Measurements from ENCODE around the gene KIF12.
"Not testable (repeated sequence)": the region's sequence is repeated elsewhere in the genome, so short reads cannot be mapped to it uniquely, and the experiment has no call there.

The KIF12 gene

GRCh38 chr9:114060711-114061110 is 38.4 kb downstream of the KIF12 start:
- DNase-seq = no peak

GRCh38 chr9:114060070-114060469 is 39.0 kb downstream of the KIF12 start:
- no peak for DNase-seq

- DNase-seq = no peak
Measured at GRCh38 chr9:114059047-114059803, 39.9 kb downstream of the KIF12 start.

- no peak for DNase-seq
Measured at GRCh38 chr9:114058688-114059046, 40.4 kb downstream of the KIF12 start.

- no peak for DNase-seq
Measured at GRCh38 chr9:114057161-114057885, 41.8 kb downstream of the KIF12 start.

GRCh38 chr9:114056527-114056926 is 42.6 kb downstream of the KIF12 start:
- no peak for DNase-seq

GRCh38 chr9:114055894-114056293 is 43.2 kb downstream of the KIF12 start:
- no peak for DNase-seq

DNA sequence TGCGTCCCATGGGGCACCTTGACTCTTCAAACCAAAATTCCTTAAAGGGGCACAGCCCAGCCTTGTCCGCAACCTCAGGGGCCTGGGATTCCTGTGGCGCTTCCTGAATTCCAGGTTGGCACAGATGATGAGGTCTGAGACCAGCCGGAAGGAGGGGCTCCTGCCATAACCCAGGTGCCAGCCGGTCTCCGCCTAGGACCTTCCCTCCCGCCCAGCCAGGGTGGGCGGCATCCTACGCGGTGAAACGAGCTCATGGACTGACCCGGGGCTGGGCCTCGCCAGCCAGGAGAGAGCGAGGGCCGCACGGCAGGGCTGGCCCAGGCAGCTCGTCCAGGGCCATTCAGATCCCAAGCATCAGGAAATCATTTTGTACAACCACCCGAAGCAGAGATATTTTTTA is 44.0 kb downstream of the KIF12 start:
- DNase-seq = no peak

- no peak for DNase-seq
Measured at GRCh38 chr9:114054191-114054690, 44.9 kb downstream of the KIF12 start.

DNA sequence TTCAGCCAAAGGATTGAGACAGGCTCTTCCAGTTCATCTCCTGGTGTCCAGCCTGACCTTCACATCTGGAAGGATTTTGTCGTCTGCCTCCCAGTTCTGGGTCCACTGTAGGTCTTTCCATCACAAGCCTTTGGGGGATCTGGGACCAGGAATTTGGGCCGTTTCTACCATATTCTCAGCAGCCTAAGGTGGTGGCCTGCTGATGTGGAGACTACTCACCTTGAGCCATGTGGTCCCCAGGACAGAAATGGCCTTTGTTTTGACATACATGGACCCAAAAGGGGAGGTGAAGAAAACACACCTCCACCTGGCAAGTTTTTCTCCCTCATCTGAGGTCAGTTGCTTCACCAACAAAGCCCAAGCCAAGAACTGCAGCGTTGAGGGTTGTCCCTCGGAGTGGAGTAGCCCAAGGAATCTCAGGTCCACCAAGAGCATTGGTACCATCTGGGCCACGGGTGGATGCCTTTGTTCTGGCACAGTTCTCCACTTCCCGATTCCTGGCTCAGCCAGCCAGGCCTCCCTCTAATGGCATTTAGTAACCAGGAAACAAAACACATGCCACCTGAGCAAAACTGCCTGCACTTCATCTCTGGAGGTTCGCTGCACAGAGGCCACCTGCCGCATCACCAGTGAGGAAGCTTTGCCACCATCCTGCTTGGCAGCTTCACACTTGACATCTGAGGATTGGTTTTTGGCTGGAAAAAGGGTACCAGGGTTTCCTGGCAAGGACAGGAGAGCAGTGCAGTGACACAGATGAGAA is 45.7 kb downstream of the KIF12 start:
- no peak for DNase-seq

DNA sequence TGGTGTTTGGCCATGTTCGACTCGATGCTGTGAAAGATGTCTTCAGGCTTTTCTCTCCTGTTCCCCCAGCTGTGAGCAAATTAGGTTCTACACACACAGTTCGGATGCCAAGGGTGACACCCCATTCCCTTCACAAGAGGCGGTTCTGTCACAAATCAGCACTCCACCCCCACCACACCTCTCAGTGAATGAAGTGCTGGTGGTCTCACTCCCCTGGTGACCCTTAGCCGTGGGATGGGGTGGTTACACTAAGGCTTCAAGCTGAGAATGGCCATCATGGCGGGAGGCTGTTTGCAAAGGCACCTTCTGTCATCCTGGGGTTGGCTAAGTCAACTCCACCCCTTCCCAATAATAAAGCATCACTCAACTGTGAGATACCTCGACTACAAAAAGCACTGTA is 47.4 kb downstream of the KIF12 start:
- no peak for DNase-seq

DNA sequence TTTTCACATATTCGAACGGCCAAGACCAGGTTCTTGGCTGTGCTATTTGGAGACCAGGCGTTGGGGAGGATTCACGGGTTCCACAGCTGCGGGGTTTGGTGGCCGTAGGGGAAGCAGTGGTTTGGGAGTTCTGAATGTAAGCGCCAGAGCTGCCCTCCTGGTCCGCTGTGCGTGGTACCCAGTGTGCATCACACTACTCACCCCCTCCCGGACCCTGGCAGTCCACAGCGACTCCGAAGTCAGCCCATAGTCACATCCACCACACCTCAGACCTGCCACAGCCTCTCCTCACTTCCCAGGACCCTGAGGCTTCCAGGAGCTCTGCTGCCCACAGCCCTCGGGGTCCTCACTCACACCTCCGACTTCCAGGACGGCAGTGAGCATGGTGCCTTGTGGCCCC is 47.8 kb downstream of the KIF12 start:
- DNase-seq = no peak

DNA sequence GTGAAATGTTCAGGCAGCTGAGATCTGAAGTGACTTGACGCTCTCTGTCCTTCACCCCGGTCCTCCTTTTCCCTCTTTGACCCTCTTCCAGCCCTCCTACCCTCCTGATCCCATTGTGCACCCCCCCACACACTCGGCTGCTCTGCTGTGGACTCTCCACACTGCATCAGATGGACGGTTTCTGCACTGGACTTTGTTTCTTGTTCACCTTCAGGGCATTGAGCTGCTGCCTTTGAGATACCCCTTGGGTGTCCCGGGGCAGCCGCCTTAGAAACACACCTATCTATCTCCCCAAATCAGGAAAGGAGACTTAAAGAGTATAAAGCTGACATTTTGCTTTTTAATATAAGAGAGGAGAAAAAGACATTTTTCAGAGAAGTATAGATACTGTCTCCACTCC is 48.4 kb downstream of the KIF12 start:
- no peak for DNase-seq

GRCh38 chr9:114050226-114050568 is 48.9 kb downstream of the KIF12 start:
- no peak for DNase-seq

GRCh38 chr9:114049441-114050225 is 49.5 kb downstream of the KIF12 start:
- no peak for DNase-seq

DNA sequence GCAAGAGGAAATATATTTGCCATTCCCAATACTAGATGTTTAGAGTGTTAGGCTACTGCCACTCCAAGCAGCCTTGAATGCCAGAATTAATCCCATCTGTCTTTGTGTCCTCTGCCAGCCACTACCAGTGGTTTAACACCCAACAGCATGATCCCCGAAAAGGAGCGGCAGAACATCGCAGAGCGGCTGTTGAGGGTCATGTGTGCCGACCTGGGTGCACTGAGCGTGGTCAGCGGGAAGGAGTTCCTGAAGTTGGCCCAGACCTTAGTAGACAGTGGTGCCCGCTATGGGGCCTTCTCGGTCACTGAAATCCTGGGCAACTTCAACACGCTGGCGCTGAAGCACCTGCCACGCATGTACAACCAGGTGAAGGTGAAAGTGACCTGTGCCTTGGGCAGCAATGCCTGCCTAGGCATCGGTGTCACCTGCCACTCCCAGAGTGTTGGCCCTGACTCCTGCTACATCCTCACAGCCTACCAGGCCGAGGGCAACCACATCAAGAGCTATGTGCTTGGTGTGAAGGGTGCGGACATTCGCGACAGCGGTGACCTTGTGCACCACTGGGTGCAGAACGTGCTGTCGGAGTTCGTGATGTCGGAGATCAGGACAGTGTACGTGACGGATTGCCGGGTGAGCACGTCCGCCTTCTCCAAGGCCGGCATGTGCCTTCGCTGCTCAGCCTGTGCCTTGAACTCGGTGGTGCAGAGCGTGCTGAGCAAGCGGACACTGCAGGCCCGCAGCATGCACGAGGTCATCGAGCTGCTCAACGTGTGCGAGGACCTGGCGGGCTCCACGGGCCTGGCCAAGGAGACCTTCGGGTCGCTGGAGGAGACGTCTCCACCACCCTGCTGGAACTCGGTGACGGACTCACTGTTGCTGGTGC is 50.3 kb downstream of the KIF12 start:
- no peak for DNase-seq

GRCh38 chr9:114047717-114048116 is 51.4 kb downstream of the KIF12 start:
- peak; percentile 46 for DNase-seq

DNA sequence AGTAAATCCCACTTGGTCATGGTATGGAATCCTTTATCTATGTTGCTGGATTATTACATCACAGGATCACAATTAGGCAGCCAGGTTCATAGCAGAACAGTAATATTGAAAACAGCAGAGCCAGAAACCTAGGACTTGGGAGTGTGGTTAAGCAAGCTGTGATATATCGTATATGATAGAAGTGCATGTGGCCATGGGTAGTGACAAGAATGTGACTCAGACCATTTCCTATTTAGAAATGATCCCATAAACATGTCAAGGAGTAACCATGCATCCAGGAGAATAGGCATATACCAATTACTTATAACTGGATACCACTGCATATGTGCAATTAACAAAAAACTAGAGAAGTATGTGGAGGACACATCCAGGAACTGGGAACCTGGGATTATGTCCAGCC is 52.2 kb downstream of the KIF12 start:
- no peak for DNase-seq

- no peak for DNase-seq
Measured at GRCh38 chr9:114046237-114046755, 52.8 kb downstream of the KIF12 start.

DNA sequence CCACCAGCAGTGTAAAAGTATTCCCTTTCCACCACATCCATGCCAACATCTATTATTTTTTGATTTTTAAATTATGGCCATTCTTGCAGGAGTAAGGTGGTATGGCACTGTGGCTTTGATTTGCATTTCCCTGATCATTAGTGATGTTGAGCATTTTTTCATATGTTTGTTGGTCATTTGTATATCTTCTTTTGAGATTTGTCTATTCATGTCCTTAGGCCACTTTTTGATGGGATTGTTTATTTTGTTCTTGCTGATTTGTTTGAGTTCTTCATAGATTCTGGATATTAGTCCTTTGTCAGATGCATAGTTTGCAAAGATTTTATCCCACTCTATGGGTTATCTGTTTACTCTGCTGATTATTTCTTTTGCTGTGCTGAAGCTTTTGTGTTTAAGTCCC is 55.4 kb downstream of the KIF12 start:
- not testable (repeated sequence) for DNase-seq
